HEK293 (cell line): ENCODE measurements around the gene ELAPOR2.

Experiments used
- TCF7L2 ChIP-seq: IDR thresholded peaks from 2 replicates; pipeline ENCODE4 v1.6.1; 2011; ENCODE audit warnings: low read depth, mild to moderate bottlenecking, inconsistent platforms, low read length, moderate library complexity, borderline replicate concordance
- ZNF416 ChIP-seq: fragments of 450-650 bp; formaldehyde crosslinking; IDR thresholded peaks from 2 replicates; pipeline ENCODE4 v1.5.1; 2016; ENCODE audit warnings: missing biosample characterization, missing genetic modification characterization
- ZNF473 ChIP-seq: fragments of 450-650 bp; formaldehyde crosslinking; IDR thresholded peaks from 2 replicates; pipeline ENCODE4 v1.5.1; 2017; ENCODE audit warnings: missing biosample characterization, missing genetic modification characterization
- ZNF510 ChIP-seq: fragments of 450-650 bp; formaldehyde crosslinking; IDR thresholded peaks from 2 replicates; pipeline ENCODE4 v1.5.1; 2018; ENCODE audit warnings: mild to moderate bottlenecking, missing genetic modification characterization, missing biosample characterization; ENCODE audit not compliant: insufficient replicate concordance
- ZNF548 ChIP-seq: fragments of 450-650 bp; formaldehyde crosslinking; IDR thresholded peaks from 2 replicates; pipeline ENCODE4 v1.5.1; 2016; ENCODE audit warnings: missing biosample characterization, missing genetic modification characterization
- ZNF558 ChIP-seq: fragments of 450-650 bp; formaldehyde crosslinking; IDR thresholded peaks from 2 replicates; pipeline ENCODE4 v1.5.1; 2016; ENCODE audit warnings: missing biosample characterization, missing genetic modification characterization
- ZNF76 ChIP-seq: fragments of 450-650 bp; formaldehyde crosslinking; IDR thresholded peaks from 2 replicates; pipeline ENCODE4; 2016; ENCODE audit warnings: low read depth, missing biosample characterization, missing genetic modification characterization, borderline replicate concordance
- ZNF785 ChIP-seq: fragments of 450-650 bp; formaldehyde crosslinking; IDR thresholded peaks from 2 replicates; pipeline ENCODE4 v1.5.1; 2016; ENCODE audit warnings: missing biosample characterization, missing genetic modification characterization
- ZSCAN23 ChIP-seq: fragments of 450-650 bp; formaldehyde crosslinking; IDR thresholded peaks from 2 replicates; pipeline ENCODE4 v1.5.1; 2016; ENCODE audit warnings: missing biosample characterization, missing genetic modification characterization
- ZXDB ChIP-seq: fragments of 450-650 bp; formaldehyde crosslinking; IDR thresholded peaks from 2 replicates; pipeline ENCODE4 v1.5.1; 2016; ENCODE audit warnings: missing biosample characterization, missing genetic modification characterization
- TF ChIP-seq, protein P1 (sequence below): fragments of 450-650 bp; formaldehyde crosslinking; IDR thresholded peaks from 2 replicates; pipeline ENCODE4 v1.5.1; 2016; ENCODE audit warnings: missing biosample characterization, missing genetic modification characterization
- TF ChIP-seq, protein P2 (sequence below): fragments of 450-650 bp; formaldehyde crosslinking; IDR thresholded peaks from 2 replicates; pipeline ENCODE4 v1.5.1; 2017; ENCODE audit warnings: missing biosample characterization, missing genetic modification characterization
- TF ChIP-seq, protein P3 (sequence below): fragments of 450-650 bp; formaldehyde crosslinking; IDR thresholded peaks from 2 replicates; pipeline ENCODE4 v1.5.1; 2016; ENCODE audit warnings: missing biosample characterization, missing genetic modification characterization
- TF ChIP-seq, protein P4 (sequence below): fragments of 450-650 bp; formaldehyde crosslinking; conservative IDR thresholded peaks from 2 replicates; pipeline ENCODE4 v1.5.1; 2016; ENCODE audit warnings: low read depth, missing biosample characterization, missing genetic modification characterization

DNA sequence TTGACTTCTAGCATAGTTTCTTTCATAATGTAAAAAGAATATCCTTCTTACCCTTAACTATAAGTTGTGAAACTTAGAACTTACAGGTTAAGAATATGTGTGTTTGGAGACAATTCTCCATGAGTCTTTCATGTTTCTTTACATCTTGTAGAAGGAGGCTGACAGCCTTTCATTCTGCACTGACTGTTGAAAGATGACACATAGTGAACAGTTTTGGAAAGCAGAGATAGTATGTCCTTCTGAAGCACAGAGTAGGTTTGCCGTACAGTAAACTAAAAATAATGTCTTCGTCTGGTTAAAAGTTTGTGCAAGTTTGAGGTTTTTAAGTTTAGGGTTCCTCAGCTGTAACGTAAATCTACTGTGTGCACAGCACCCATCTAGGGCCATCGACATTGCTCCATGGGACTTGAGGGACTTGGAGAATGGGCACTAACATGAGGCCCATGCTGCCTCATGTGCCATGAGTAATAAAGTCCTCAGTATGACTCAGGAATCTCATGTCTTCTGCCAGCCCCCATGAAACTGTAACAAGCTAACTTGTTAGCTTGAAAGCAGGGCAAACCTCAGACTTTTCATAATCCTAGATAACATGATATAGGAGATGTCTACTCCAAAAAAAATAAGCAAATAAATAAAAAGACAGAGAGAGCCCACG is 24.5 kb upstream of the ELAPOR2 start:
- no peak for TF ChIP-seq TCF7L2
- TF ChIP-seq ZNF416 (tag by site-specific recombination): no peak
- TF ChIP-seq, protein P1, sequence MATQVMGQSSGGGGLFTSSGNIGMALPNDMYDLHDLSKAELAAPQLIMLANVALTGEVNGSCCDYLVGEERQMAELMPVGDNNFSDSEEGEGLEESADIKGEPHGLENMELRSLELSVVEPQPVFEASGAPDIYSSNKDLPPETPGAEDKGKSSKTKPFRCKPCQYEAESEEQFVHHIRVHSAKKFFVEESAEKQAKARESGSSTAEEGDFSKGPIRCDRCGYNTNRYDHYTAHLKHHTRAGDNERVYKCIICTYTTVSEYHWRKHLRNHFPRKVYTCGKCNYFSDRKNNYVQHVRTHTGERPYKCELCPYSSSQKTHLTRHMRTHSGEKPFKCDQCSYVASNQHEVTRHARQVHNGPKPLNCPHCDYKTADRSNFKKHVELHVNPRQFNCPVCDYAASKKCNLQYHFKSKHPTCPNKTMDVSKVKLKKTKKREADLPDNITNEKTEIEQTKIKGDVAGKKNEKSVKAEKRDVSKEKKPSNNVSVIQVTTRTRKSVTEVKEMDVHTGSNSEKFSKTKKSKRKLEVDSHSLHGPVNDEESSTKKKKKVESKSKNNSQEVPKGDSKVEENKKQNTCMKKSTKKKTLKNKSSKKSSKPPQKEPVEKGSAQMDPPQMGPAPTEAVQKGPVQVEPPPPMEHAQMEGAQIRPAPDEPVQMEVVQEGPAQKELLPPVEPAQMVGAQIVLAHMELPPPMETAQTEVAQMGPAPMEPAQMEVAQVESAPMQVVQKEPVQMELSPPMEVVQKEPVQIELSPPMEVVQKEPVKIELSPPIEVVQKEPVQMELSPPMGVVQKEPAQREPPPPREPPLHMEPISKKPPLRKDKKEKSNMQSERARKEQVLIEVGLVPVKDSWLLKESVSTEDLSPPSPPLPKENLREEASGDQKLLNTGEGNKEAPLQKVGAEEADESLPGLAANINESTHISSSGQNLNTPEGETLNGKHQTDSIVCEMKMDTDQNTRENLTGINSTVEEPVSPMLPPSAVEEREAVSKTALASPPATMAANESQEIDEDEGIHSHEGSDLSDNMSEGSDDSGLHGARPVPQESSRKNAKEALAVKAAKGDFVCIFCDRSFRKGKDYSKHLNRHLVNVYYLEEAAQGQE (tag by site-specific recombination): no peak
- TF ChIP-seq, protein P2, sequence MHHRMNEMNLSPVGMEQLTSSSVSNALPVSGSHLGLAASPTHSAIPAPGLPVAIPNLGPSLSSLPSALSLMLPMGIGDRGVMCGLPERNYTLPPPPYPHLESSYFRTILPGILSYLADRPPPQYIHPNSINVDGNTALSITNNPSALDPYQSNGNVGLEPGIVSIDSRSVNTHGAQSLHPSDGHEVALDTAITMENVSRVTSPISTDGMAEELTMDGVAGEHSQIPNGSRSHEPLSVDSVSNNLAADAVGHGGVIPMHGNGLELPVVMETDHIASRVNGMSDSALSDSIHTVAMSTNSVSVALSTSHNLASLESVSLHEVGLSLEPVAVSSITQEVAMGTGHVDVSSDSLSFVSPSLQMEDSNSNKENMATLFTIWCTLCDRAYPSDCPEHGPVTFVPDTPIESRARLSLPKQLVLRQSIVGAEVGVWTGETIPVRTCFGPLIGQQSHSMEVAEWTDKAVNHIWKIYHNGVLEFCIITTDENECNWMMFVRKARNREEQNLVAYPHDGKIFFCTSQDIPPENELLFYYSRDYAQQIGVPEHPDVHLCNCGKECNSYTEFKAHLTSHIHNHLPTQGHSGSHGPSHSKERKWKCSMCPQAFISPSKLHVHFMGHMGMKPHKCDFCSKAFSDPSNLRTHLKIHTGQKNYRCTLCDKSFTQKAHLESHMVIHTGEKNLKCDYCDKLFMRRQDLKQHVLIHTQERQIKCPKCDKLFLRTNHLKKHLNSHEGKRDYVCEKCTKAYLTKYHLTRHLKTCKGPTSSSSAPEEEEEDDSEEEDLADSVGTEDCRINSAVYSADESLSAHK (tag by site-specific recombination): no peak
- no peak for TF ChIP-seq ZXDB (tag by site-specific recombination)
- TF ChIP-seq, protein P3, sequence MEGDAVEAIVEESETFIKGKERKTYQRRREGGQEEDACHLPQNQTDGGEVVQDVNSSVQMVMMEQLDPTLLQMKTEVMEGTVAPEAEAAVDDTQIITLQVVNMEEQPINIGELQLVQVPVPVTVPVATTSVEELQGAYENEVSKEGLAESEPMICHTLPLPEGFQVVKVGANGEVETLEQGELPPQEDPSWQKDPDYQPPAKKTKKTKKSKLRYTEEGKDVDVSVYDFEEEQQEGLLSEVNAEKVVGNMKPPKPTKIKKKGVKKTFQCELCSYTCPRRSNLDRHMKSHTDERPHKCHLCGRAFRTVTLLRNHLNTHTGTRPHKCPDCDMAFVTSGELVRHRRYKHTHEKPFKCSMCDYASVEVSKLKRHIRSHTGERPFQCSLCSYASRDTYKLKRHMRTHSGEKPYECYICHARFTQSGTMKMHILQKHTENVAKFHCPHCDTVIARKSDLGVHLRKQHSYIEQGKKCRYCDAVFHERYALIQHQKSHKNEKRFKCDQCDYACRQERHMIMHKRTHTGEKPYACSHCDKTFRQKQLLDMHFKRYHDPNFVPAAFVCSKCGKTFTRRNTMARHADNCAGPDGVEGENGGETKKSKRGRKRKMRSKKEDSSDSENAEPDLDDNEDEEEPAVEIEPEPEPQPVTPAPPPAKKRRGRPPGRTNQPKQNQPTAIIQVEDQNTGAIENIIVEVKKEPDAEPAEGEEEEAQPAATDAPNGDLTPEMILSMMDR (tag by site-specific recombination): no peak
- no peak for TF ChIP-seq ZNF76 (tag by site-specific recombination)
- TF ChIP-seq ZNF510: no peak
- TF ChIP-seq ZNF558 (tag by site-specific recombination): no peak
- no peak for TF ChIP-seq ZSCAN23 (tag by site-specific recombination)
- TF ChIP-seq ZNF548: no peak
- TF ChIP-seq, protein P4, sequence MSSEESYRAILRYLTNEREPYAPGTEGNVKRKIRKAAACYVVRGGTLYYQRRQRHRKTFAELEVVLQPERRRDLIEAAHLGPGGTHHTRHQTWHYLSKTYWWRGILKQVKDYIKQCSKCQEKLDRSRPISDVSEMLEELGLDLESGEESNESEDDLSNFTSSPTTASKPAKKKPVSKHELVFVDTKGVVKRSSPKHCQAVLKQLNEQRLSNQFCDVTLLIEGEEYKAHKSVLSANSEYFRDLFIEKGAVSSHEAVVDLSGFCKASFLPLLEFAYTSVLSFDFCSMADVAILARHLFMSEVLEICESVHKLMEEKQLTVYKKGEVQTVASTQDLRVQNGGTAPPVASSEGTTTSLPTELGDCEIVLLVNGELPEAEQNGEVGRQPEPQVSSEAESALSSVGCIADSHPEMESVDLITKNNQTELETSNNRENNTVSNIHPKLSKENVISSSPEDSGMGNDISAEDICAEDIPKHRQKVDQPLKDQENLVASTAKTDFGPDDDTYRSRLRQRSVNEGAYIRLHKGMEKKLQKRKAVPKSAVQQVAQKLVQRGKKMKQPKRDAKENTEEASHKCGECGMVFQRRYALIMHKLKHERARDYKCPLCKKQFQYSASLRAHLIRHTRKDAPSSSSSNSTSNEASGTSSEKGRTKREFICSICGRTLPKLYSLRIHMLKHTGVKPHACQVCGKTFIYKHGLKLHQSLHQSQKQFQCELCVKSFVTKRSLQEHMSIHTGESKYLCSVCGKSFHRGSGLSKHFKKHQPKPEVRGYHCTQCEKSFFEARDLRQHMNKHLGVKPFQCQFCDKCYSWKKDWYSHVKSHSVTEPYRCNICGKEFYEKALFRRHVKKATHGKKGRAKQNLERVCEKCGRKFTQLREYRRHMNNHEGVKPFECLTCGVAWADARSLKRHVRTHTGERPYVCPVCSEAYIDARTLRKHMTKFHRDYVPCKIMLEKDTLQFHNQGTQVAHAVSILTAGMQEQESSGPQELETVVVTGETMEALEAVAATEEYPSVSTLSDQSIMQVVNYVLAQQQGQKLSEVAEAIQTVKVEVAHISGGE (tag by site-specific recombination): no peak
- TF ChIP-seq ZNF785 (tag by site-specific recombination): no peak
- TF ChIP-seq ZNF473: no peak
